ENCODE measurements around the gene EFCAB14.
"Not testable (repeated sequence)": the region's sequence is repeated elsewhere in the genome, so short reads cannot be mapped to it uniquely, and the experiment has no call there.

EFCAB14 gene

GRCh38 chr1:46652321-46653100, 66.4 kb downstream of the EFCAB14 start:
- no peak for DNase-seq

DNA sequence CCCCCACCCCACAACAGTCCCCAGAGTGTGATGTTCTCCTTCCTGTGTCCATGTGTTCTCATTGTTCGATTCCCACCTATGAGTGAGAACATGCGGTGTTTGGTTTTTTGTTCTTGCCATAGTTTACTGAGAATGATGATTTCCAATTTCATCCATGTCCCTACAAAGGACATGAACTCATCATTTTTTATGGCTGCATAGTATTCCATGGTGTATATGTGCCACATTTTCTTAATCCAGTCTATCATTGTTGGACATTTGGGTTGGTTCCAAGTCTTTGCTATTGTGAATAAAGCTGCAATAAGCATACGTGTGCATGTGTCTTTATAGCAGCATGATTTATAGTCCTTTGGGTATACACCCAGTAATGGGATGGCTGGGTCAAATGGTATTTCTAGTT, 67.8 kb downstream of the EFCAB14 start:
- not testable (repeated sequence) for DNase-seq

DNA sequence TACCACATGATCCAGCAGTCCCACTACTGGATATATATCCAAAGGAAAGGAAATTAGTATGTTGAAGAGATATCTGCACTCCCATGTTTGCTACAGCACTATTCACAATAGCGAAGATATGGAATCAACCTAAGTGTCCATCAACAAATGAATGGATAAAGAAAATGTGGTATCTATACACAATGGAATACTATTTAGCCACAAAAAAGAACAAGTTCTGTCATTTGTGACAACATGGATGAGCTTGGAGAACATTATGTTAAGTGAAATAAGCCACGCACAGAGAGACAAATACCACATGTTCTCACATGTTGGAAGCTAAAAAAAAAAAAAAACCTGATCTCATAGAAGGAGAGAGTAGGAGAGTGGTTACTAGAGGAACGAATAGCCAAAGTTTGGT, 68.4 kb downstream of the EFCAB14 start:
- no peak for DNase-seq

DNA sequence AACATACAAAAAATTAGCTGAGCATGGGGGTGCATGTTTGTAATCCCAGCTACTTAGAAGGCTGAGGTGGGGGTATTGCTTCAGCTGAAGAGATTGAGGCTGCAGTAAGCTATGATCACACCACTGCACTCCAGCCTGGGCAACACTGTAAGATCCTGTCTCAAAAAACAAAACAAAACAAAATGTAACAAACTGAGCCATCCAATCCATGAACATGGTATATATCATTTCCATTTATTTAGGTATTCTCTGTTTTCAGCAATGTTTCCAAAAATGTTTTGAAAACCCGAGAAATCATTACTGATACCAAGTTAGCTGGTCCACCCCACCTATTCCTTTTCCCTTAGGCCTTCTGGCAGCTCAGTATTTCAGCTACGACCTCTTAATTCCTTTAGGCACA, 69.2 kb downstream of the EFCAB14 start:
- no peak for DNase-seq

DNA sequence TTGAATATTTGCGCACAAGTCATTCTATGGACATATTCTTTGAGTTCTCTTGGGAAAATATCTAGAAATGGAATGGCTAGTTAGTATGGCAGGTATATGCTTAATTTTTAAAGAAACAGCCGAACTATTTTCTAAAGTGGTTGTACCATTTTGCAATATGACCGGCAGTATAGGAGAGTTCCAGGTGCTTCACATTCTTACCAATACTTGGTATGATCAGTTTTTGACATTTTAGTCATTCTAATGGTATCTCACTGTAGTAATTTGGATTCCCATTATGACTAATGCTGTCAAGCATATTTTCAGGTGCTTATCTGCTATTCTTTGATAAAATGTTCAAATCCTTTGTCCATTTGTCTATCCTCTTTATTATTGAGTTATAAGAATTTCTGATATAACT, 71.3 kb downstream of the EFCAB14 start:
- no peak for DNase-seq

DNA sequence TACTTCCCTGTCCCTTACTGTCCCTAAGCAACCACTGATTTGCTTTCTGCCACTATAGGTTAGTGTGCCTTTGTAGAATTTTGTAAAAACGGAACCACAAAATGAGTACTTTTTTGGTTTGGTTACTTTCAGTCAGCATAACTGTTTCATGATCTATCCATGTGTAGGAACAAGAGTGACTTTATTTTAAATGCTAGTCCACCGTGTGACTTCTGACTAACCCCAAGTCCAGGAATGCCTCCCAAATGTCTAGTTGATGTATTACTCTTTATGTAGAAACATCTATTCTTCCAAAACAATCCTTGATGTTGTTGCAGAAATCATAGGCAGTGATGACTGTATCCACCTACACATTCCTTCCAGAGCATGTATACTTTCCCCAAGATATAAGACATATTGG, 72.1 kb downstream of the EFCAB14 start:
- no peak for DNase-seq

DNA sequence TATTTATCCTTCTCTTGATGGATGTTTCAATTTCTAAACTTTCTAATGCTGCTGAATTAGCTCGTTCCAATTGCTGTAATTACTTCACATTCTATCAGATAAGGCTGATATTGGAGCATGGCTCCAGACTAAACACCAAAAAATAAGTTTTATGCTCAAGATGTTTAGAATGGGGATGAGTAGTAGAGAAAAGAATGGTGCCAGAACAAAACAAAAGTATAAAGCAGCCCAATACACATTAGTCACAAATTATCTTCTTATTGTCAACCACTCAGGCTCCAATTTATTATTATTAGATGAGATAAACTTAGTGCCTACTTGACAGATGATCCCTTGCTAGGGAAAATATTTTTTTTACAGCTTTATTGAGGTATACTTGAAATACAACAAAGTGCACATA, 72.6 kb downstream of the EFCAB14 start:
- no peak for DNase-seq

- DNase-seq, result no peak
These were observed 73.1 kb downstream of the EFCAB14 start for GRCh38 chr1:46645815-46646214.

DNA sequence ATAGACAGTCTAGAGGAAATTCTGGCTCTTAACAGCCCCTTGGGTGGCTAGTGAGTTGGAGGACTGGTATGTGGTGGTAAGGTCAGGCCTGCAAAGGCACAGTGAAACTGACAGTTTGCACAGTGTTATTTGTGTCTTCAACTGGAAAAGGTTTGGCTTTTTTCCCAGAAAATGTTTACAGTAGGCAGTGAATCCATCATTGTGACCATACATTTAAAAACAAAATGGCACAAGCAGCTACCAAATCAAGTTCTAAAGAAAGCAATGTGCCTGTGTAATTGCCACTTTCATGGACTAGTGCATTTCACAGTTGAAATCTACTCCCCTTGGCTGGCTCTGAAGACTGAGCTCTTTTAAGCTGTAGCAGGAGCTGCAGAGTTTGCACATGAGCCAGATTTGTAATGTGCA, 75.5 kb downstream of the EFCAB14 start:
- no peak for DNase-seq

DNA sequence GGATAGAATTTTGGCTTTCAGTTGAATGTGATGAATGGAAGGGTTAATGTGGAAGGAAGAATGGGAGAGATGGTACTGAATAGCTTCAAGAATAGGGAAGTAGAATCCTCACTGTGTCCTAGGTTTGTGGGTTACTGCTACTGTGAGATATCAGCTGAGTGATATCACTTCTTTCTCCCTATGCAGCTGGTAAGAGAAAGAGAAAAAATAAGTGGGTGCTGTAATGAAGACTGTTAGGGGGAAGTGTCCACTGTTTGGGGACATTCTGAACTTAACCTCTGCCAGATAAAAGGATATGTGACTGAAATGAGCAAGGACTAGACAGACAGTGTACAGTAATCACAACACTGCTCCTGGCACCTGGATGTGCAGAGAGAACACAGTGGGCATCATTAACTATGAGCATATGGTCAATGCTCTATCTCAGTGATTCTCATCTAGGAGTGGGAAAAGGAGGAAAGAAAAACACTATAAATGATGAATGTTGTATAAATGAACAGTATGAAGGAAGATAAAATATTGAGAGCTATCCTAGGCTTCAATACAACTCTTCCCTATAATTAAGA, 76.7 kb downstream of the EFCAB14 start:
- DNase-seq, result no peak

DNA sequence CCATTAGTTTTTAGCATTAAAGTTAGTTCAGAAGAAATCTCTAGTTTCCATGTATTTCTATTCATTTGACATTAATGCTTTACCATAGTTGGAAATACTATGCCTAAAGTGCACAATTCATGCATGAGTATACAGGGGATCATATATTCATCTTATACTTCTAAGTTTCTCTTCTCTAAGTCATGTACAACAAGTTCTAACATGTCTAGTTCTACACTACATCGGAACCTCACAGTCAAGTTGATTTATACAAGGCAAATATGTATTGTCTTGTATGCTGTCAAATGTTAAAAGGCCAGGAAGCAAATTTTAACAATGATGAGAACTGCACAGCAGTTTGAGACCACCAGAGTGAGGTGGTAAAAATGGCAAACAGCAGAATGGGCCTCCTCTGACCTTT, 79.4 kb downstream of the EFCAB14 start:
- DNase-seq, result no peak

GRCh38 chr1:46638921-46639320, 80.0 kb downstream of the EFCAB14 start:
- DNase-seq, result no peak

- no peak for DNase-seq
These were observed 81.3 kb downstream of the EFCAB14 start for GRCh38 chr1:46637444-46638083.

- DNase-seq, result no peak
These were observed 83.7 kb downstream of the EFCAB14 start for GRCh38 chr1:46635205-46635604.

DNA sequence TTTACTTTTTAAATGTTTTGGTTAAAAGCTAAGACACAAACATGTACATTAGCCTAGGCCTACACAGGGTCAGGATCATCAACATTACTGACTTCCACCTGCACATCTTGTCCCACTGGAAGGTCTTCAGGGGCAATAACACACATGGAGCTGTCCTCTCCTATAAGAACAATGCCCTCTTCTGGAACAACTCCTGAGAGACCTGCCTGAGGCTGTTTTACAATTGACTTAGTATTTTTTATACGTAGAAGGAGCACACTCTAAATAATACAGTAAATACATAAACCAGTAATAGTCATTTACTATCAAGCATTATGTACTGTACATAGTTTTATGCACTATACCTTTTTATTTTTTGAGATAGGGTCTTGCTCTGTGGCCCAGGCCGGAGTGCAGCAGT, 88.2 kb downstream of the EFCAB14 start:
- no peak for DNase-seq

All from CD4-positive, alpha-beta T cell treated with Interferon gamma for 1 hour (primary cell).